ENCODE measurements around the gene FBP1.
"Not testable (repeated sequence)": the region's sequence is repeated elsewhere in the genome, so short reads cannot be mapped to it uniquely, and the experiment has no call there.

FBP1 gene

GRCh38 chr9:94612071-94612470, 27.2 kb downstream of the FBP1 start:
- DNase-seq (ENCODE audit: low read depth) = no peak

DNA sequence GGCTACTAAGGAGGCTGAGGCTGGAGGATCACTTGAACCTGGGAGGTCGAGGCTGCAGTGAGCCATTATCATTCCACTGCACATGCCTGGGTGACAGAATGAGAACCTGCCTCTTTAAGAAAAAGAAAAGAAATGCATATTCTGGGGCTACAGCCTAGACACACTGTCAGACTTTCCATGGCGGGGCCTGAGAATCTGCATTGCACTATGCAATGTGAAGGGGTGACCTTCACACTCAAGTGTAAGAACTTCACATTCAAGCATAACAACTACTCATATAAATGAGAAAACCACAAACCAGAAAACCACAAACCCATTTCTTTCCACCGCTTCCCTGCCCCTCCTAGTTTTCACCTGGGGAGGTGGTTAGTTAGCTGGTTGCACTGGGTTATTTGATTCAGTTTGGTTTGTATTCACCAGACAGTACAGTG, 27.7 kb downstream of the FBP1 start:
- DNase-seq (ENCODE audit: low read depth) = no peak

DNA sequence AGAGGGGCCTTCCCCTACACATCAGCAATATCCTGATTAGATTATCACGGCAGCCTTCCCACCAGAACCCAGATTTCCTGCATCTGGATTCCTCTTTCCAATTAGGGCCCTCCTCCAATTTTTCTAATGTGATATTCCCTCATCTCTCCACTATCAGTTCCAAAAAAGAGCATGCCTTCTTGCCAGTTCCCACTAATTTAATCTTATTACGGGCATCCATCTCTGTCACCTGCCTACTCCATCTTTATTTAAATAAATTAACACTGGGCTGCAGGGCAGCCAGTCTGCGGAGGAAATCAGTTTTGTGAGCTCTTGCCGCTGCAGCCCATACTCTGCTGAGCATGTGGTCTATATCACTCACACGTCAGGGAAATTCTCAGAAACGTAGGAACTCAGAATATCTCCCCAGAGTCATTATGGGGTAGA, 29.1 kb downstream of the FBP1 start:
- no peak for DNase-seq (ENCODE audit: low read depth)

DNA sequence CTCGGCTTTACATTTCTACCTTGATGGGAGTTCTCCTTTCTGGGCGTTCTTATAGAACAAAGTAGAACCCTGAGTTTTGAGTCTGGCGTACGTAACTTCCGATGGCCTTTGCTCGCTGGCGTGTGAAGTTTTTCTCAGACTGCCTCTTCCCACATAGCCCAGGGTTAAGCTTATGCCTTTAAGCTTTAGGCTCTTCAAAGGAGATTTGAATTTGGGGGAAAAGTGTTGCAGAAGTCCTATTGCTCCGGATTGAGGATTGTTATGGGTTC, 32.0 kb downstream of the FBP1 start:
- DNase-seq (ENCODE audit: low read depth) = no peak

DNA sequence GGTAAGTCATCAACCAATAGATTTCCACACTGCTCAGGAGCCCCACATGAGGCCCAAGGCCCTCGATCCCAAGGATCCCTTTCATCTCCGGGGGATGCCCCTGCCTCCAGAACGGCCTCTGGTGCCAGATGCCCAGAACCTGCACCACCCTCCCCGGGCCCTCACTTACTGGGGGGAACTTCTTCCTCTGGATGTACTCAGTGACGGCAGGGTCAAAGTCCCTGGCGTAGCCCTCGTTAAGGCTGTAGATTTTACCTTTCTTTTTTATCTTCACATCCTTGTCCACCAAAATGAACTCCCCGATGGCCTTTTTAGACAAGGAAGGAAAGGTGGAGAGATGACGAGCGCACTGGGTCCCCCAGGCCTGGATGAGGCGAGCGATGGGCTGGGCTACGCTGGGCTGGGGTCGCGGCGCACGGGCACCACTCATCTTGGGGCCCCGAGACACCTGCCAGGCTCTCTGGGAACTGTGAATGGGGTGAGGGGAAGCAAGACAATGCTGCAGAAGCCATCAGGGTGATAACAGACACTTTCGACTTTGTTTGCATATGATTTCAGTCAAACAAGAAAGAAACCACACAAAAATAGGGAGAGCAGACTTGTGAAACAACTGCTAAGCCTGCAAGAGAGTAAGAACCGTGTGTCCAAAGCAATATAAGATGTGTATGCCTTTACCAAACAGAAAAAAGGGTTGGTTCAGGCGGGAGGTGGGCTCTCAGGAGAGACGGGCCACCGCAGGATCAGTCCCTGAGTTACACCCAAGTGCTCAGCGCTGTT, 32.5 kb downstream of the FBP1 start:
- no peak for DNase-seq (ENCODE audit: low read depth)

GRCh38 chr9:94603259-94604160, 35.8 kb downstream of the FBP1 start:
- peak; percentile 35 for DNase-seq (ENCODE audit: low read depth)

GRCh38 chr9:94602666-94603065, 36.7 kb downstream of the FBP1 start:
- no peak for DNase-seq (ENCODE audit: low read depth)

DNA sequence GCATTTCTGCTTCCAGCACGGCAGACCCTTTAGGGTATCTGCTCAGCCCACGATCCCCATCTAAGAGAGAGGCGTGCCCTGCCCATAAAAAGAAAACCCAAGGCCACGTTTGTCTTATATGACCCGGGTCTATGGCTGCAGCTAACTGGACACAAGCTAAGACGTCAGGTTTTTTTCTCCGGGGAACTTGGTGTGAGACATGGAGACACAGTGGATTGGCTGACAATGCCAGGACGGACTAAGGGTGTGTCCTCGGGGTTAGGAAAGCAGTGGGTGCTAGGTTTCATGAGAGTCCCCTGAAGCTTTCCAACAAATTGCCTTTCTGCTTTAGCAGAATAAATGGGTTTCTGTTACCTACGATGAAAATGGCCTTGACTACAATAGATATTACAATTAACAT, 38.6 kb downstream of the FBP1 start:
- no peak for DNase-seq (ENCODE audit: low read depth)

DNA sequence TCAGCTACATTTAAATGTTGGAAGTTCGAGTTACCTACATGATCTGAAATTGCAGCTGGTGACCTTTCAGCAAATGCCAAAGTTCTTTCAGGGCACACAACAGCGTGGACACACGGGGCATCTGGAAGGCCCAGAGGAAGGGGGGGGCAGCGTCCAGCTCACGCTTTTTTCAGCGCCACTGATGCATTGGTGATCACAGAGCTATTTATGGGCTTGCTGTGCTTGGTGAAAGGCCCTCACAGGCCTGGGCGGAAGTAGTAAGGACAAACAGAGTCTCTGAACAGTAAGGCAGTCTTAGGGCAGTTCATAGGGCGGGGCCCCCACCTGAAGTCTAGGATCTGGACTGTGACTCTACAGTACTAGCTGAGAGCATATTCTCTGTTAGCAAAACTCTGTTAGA, 39.1 kb downstream of the FBP1 start:
- no peak for DNase-seq (ENCODE audit: low read depth)

- no peak for DNase-seq (ENCODE audit: low read depth)
Observed at GRCh38 chr9:94599102-94599501, 40.2 kb downstream of the FBP1 start.

- DNase-seq (ENCODE audit: low read depth) = no peak
Observed at GRCh38 chr9:94593459-94594345, 45.6 kb downstream of the FBP1 start, which contains the start of gene FBP2. Gene FBP2, minus strand, starts transcription at chr9:94593824. Its CDS starts 98 bp downstream, at chr9:94593726.

GRCh38 chr9:94592683-94593082, 46.6 kb downstream of the FBP1 start:
- not testable (repeated sequence) for DNase-seq (ENCODE audit: low read depth)

- DNase-seq (ENCODE audit: low read depth) = no peak
Observed at GRCh38 chr9:94591876-94592275, 47.4 kb downstream of the FBP1 start.

DNA sequence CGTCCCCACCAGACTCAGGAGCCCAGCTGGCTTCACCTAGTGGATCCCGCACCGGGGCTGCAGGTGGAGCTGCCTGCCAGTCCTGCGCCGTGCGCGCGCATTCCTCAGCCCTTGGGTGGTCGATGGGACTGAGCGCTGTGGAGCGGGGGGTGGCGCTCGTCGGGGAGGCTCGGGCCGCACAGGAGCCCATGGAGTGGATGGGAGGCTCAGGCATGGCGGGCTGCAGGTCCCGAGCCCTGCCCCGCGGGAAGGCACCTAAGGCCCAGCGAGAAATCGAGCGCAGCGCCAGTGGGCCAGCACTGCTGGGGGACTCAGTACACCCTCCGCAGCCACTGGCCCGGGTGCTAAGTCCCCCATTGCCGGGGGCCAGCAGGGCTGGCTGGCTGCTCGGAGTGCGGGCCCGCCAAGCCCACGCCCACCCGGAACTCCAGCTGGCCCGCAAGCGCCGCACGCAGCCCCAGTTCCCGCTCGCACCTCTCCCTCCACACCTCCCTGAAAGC, 48.2 kb downstream of the FBP1 start:
- not testable (repeated sequence) for DNase-seq (ENCODE audit: low read depth)

- DNase-seq (ENCODE audit: low read depth) = no peak
Observed at GRCh38 chr9:94588681-94589080, 50.6 kb downstream of the FBP1 start.

DNA sequence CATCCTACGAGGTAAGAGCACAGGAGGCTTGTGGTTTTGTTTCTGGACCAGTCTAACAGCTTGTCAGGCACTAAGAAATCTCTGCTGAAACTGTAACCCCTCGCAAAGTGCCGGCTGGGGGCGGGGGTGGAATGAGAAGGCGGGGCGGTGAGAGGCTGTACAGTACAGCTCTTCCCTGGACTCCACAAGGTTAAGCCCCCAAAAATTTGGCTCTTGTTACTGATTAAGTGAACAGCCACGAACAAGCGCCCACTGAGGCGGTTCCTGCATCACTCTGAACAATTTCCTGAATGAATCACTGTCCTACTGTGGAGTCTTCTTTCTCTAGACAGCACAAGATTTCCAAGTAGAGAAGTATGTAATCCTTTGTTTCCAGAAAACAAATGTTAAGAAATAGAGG, 52.5 kb downstream of the FBP1 start:
- no peak for DNase-seq (ENCODE audit: low read depth)

GRCh38 chr9:94586316-94586715, 53.0 kb downstream of the FBP1 start:
- no peak for DNase-seq (ENCODE audit: low read depth)

GRCh38 chr9:94584555-94584954, 54.8 kb downstream of the FBP1 start:
- DNase-seq (ENCODE audit: low read depth) = no peak

DNA sequence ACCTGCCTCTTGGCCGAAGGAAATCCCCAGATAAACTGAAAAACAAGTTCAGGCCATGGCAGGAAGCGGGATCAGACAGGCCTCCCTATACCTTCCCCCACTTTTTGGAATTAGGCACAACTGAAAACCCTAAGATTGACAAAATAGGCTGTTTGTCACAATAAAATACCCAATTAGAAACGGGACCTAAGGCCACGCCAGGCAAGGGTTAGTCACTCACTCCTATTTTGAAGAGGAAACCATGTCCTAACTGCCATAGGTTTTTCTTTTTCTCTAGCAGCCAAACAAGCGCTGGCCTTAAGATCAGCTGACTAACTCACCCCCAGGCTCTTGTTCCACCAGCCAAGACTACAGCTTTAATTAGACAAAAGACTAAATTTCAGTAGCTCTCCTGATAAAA, 57.6 kb downstream of the FBP1 start:
- DNase-seq (ENCODE audit: low read depth) = no peak

DNA sequence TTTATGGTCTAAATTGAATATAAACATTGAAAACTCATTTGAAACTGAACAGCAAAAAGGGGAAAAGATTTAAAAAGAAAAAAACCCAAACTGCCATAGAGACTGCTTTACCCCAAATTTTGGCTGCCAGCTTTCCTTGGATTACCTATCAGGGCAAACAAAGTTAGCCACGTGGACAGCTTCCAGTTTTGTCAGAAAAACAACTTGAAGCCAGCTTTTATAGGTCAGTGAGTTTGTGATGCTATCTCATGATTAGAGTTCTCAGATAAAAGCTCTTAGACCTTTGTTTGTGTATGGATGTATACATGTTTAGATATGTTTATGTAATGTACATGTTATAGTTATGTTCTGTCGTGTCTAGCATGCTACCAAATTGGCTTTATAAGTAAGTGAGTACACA, 61.7 kb downstream of the FBP1 start:
- DNase-seq (ENCODE audit: low read depth) = no peak

GRCh38 chr9:94577036-94577435, 62.3 kb downstream of the FBP1 start:
- no peak for DNase-seq (ENCODE audit: low read depth)

- no peak for DNase-seq (ENCODE audit: low read depth)
Observed at GRCh38 chr9:94576131-94576530, 63.2 kb downstream of the FBP1 start.
